Astrocyte of the cerebellum (primary cell): ENCODE results near the gene KNOP1.

Experiments used
- DNase-seq: peaks from one replicate; pipeline ENCODE4 v3.0.0-alpha.2; 2011; ENCODE audit warnings: low read depth
- H3K4me3 ChIP-seq: 2 replicates; pipeline ENCODE4 v1.5.1; 2011; ENCODE audit warnings: mild to moderate bottlenecking, low read depth, low read length, moderate library complexity
- CTCF ChIP-seq: IDR thresholded peaks from 2 replicates; pipeline ENCODE4 v1.5.1; 2012; ENCODE audit warnings: low read length, low read depth, moderate library complexity, mild to moderate bottlenecking; ENCODE audit errors: missing control alignments
- in situ Hi-C: cut with HindIII; loops from 2 replicates; pipeline ENCODE4 v1.10.0; 2017; ENCODE audit warnings: low sequenced_read_pairs

The KNOP1 gene

DNA sequence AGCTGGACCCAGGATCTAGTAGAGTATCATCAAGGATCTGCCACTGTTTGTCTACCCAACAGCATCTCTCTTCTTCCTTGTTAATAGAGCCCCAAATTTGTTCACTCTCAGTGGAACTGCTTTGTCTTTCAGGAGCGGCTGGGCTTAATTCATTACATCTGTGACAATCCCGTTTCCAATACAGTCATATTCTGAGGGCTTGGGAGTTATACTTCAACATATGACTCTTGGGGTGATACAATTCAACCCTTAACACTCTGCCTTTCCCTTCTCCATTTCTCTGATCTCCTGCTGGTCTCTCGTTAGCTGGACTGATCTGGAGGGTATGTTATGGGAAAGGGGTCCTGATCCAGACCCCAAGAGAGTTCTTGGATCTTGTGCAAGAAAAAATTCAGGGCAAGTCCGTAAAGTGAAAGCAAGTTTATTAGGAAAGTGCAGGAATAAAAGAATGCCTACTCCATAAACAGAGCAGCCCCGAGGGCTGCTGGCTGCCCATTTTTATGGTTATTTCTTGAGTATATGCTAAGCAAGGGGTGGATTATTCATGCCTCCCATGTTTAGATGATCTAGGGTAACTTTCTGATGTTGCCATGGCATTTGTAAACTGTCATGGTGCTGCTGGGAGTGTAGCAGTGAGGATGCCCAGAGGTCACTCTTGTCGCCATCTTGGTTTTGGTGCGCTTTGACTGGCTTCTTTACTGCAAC lies 42.5 kb upstream of the KNOP1 start:
- in situ Hi-C loops: no loop called here
- no peak for DNase-seq
- H3K4me3 ChIP-seq: no peak overlapping the region
- no peak for TF ChIP-seq CTCF

GRCh38 chr16:19757762-19758595 lies 40.0 kb upstream of the KNOP1 start:
- in situ Hi-C loops: no loop called here
- no peak for TF ChIP-seq CTCF
- H3K4me3 ChIP-seq: no peak overlapping the region
- no peak for DNase-seq

GRCh38 chr16:19757026-19757425 lies 39.0 kb upstream of the KNOP1 start:
- no peak overlapping the region for H3K4me3 ChIP-seq
- in situ Hi-C loops: no loop called here
- TF ChIP-seq CTCF: no peak
- DNase-seq: peak; percentile 29

- in situ Hi-C loops: no loop called here
- TF ChIP-seq CTCF: no peak
- H3K4me3 ChIP-seq: no peak overlapping the region
- no peak for DNase-seq
Observed at GRCh38 chr16:19755268-19755667, 37.2 kb upstream of the KNOP1 start.

- in situ Hi-C loops: no loop called here
- H3K4me3 ChIP-seq: no peak overlapping the region
- no peak for DNase-seq
- no peak for TF ChIP-seq CTCF
Observed at GRCh38 chr16:19754644-19755036, 36.6 kb upstream of the KNOP1 start.

GRCh38 chr16:19753815-19754643 lies 36.0 kb upstream of the KNOP1 start:
- in situ Hi-C loops: no loop called here
- peak; percentile 43 for DNase-seq
- no peak for TF ChIP-seq CTCF
- H3K4me3 ChIP-seq: no peak overlapping the region
